ENCODE results near the gene CNGA3.

CNGA3 gene

DNA sequence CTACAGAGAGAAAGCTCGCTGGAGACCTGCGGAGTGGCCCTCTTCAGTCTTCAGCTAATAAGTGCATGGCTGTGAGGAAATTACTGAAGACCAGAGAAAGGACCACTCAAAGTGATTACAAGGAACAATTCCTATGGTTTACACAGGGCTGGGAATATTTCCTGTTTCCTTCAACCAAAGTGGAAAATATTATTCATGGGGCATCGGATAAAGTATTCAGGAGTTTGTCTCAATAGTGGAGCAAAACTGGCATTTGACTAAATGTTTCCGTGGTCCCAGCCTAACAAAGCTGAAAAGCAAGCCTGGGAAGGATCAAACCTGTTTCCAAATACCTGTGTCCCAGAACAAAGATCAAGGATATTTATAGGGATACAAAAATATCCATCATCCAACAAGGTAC, 32.0 kb upstream of the CNGA3 start:
- TF ChIP-seq, protein P1, sequence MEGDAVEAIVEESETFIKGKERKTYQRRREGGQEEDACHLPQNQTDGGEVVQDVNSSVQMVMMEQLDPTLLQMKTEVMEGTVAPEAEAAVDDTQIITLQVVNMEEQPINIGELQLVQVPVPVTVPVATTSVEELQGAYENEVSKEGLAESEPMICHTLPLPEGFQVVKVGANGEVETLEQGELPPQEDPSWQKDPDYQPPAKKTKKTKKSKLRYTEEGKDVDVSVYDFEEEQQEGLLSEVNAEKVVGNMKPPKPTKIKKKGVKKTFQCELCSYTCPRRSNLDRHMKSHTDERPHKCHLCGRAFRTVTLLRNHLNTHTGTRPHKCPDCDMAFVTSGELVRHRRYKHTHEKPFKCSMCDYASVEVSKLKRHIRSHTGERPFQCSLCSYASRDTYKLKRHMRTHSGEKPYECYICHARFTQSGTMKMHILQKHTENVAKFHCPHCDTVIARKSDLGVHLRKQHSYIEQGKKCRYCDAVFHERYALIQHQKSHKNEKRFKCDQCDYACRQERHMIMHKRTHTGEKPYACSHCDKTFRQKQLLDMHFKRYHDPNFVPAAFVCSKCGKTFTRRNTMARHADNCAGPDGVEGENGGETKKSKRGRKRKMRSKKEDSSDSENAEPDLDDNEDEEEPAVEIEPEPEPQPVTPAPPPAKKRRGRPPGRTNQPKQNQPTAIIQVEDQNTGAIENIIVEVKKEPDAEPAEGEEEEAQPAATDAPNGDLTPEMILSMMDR (IDR thresholded peaks at IDR 0.05) = no peak

DNA sequence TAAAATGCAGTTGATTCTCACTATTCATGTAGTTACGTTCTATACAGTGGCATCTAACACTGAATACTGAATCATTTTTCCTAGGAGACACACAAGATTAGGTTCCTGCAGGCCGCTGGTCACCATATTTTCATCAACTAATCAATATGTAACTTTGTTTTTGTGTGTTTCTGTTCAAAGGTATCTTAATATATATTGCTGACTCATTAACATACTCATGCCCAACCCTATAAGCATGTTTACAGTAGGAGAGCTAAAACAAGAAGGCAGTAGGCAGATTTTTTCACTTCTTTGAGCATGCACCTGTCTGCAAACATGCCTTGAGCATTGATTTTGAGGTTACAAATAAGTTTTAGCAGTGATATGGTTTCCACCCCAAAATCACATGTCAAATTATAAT, 30.3 kb upstream of the CNGA3 start:
- TF ChIP-seq, protein P1 (IDR thresholded peaks at IDR 0.05) = no peak

DNA sequence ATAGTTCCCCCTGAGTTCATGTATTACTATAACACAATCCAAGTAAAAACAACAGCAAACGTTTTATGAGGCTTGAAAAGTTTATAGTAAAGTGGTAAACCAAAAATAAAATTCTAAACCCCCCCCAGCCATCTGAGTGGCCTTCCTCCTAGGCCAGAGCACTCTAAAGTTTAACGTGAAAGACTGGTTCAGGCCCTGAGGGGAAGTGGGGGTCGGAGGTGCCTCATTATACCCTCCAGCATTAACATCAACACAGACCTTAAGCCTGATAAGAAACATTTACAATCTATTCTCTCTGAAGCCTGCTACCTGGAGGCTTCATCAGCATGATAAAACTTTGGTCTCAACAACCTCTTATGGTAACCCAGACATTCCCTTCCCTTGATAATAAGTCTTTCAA, 29.0 kb upstream of the CNGA3 start:
- TF ChIP-seq, protein P1 (IDR thresholded peaks at IDR 0.05) = no peak

DNA sequence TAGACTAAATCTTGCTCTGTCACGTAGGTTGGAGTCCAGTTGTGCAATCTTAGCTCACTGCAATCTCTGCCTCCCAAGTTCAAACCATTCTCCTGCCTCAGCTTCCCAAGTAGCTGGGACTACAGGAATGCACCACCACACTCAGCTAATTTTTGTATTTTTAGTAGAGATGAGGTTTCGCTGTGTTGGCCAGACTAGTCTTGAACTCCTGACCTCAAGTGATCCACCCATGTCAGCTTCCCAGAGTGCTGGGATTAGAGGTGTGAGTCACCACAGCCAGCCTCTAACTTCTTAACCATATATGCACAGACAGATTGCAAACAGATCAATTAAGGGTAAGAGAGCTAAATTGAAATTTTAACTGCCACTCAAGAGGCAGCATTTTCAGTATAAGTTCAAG, 22.1 kb upstream of the CNGA3 start:
- TF ChIP-seq, protein P1 (IDR thresholded peaks at IDR 0.05) = no peak

DNA sequence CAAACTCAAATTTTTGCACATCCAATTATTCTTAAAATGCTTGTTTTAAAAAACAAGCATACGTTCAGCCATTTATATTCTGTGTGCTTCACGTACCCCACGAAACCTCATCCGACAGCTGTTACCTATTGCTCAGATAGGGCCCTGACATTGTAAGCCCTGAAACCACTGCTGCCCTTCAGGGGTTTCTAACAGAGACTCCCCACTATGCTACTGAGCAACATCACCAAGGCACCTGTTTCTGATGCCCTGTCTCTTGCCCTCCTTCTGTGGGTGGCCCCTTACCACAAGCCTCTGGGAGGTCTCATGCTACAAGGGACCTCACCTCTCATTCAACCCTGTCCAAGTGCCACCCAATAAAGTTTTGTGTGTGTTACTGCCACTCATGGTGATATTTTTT, 18.5 kb upstream of the CNGA3 start:
- TF ChIP-seq, protein P1 (IDR thresholded peaks at IDR 0.05) = no peak

DNA sequence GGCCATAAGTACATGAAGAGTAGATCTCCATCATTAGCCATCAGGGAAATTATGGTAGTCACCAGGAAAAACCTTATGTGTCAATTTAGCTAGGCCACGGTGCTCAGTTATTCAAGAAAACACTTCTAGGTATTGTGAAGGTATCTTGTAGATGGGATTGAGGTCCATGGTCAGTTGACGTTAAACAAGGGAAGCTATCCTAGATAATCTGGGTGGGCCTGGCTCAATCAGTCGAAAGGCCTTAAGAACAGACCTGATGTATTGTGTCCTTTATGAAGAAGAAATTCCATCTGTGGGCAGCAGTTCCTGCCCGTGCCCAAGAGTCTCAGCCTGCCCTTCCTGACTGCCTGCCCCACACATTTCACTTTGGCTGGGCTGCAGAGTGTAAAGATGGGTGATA, 16.7 kb upstream of the CNGA3 start:
- TF ChIP-seq, protein P1 (IDR thresholded peaks at IDR 0.05) = no peak

DNA sequence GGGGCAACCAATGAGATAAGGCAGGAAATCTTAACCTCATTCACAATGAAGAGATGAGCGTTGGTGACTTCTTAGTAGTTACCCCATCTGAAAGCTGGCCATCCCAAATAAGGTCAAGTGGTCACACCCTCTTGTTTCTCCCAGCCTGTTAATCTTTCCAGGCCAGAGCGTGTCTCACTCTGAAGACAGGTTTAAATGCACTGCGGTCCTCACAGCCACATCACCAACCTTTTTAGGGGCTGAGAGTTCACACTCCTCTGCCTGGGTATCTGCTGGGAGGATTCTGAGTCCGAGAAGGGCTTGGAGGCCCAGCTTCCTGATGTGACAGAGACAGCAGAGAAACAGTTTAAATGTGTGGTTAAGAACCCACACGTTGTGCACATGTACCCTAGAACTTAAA, 13.3 kb upstream of the CNGA3 start:
- TF ChIP-seq, protein P1 (IDR thresholded peaks at IDR 0.05) = no peak

DNA sequence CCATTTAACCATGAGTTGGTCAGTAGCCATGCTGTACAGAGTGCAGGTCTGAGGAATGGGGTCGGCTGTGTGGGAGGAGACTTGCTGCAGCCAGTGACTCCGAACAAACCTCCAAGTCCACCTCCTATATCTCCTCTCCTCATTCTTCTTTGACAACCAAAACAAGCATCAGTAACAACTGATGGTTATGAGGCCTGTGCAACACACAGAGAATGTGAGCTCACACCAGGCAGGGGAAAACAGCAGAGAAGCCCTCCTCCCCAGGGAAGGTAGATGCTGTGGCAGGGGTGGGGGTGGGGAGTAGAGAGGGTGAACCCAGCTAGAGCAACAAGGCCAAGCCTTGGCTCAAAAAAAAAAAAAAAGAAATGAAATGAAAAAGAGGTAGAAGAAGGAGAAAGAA, 12.3 kb upstream of the CNGA3 start:
- TF ChIP-seq, protein P1 (IDR thresholded peaks at IDR 0.05) = no peak

Data from LNCAP (cell line).